Measurements from ENCODE around the gene PDGFA. TPM values are rescaled to one million over a fixed set of nuclear protein-coding genes. Genes with fewer than 3 reads are reported as not detected.

Gene PDGFA
- total RNA-seq, 2 experiments from 2014 or later = not detected

DNA sequence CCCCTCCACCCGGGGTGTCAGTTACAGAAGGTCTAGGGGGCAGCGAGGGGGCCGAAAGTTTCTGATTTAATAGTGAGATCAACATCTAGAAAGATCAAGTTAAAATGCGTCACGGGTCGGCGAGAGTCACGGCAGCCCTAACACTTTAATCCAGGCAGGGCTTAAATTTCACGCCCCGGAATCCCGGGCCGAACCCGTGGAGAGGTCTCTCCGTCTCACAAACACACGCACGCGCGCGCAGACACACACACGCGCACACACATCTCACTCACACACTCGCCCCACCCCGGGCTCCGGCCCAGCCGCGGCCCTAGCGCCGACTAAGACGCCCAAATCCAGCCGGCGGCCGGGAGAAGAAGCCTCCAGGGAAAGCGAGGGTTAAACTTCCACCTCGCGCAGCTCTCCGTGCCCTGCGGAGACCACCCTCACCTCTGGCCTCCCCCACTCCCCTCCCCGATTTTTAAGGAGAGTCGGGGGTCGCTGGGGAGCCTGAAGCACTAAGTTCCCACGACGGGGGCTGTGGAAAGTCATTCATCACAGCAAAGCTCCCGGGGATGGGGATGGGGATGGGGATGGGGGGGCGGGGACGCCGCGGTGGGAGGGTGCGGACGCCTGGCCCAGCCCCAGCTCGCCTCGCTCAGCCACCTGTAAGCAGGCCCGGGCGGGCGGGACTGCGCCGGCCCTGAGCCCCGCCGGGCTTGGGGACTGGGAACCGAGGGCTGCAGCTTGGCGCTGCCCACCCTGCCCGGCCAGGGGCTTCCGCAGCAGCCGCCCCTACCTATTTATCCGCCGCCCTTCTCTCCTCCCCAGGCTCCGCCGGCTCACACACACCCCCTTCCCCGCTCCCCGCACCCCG, 1.6 kb downstream of the PDGFA start:
- Histone ChIP-seq H3K79me2 (ENCODE audit: insufficient read depth, low read depth, low read length) (no peaks in the 10 kb centered on the region), H3K27ac (ENCODE audit: low read depth, low read length, poor library complexity, severe bottlenecking) (no peak overlapping the region), H3K4me2 (ENCODE audit: low read length) (no peak overlapping the region), H3K9me2 (ENCODE audit: insufficient read depth, low read length) (no peaks in the 10 kb centered on the region), H2AFZ (ENCODE audit: low read length) (no peak overlapping the region), H3K4me1 (ENCODE audit: insufficient read depth, low read length, poor library complexity, severe bottlenecking) (no peaks in the 10 kb centered on the region), H4K20me1 (ENCODE audit: insufficient read depth, low read length) (no peaks in the 10 kb centered on the region), H3K4me3 (ENCODE audit: low read depth, low read length, poor library complexity, severe bottlenecking) (no peak overlapping the region), H3K9me3 (ENCODE audit: low read length) (no peaks in the 10 kb centered on the region), H3K36me3 (ENCODE audit: insufficient read depth, low read length) (no peaks in the 10 kb centered on the region)
- BruUV-seq (replicated peaks) = no TSS peak
- DNase-seq (ENCODE audit: low spot score) = no peak
- ChIA-PET POLR2A (no interaction called here), CTCF (ENCODE audit: unreplicated experiment) (no interaction called here)
- intact Hi-C loops (cut with micrococcal nuclease; ENCODE audit: unreplicated experiment) = no loop called here
- no peak for TF ChIP-seq EZH2phosphoT487 (IDR thresholded peaks at IDR 0.05; ENCODE audit: borderline replicate concordance, low read depth, low read length)
- TF ChIP-seq, protein P1, sequence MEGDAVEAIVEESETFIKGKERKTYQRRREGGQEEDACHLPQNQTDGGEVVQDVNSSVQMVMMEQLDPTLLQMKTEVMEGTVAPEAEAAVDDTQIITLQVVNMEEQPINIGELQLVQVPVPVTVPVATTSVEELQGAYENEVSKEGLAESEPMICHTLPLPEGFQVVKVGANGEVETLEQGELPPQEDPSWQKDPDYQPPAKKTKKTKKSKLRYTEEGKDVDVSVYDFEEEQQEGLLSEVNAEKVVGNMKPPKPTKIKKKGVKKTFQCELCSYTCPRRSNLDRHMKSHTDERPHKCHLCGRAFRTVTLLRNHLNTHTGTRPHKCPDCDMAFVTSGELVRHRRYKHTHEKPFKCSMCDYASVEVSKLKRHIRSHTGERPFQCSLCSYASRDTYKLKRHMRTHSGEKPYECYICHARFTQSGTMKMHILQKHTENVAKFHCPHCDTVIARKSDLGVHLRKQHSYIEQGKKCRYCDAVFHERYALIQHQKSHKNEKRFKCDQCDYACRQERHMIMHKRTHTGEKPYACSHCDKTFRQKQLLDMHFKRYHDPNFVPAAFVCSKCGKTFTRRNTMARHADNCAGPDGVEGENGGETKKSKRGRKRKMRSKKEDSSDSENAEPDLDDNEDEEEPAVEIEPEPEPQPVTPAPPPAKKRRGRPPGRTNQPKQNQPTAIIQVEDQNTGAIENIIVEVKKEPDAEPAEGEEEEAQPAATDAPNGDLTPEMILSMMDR (conservative IDR thresholded peaks at IDR 0.05; ENCODE audit: low read length) = no peak

GRCh38 chr7:516606-517456, 2.8 kb downstream of the PDGFA start:
- H3K27ac ChIP-seq (ENCODE audit: low read depth, low read length, poor library complexity, severe bottlenecking) = no peak overlapping the region
- DNase-seq (ENCODE audit: low spot score) = no peak
- no peaks in the 10 kb centered on the region for H3K9me2 ChIP-seq (ENCODE audit: insufficient read depth, low read length)
- intact Hi-C loops (cut with micrococcal nuclease; ENCODE audit: unreplicated experiment) = no loop called here
- no peaks in the 10 kb centered on the region for H3K36me3 ChIP-seq (ENCODE audit: insufficient read depth, low read length)
- no peaks in the 10 kb centered on the region for H4K20me1 ChIP-seq (ENCODE audit: insufficient read depth, low read length)
- H3K4me2 ChIP-seq (ENCODE audit: low read length) = no peak overlapping the region
- no peak for TF ChIP-seq EZH2phosphoT487 (IDR thresholded peaks at IDR 0.05; ENCODE audit: borderline replicate concordance, low read depth, low read length)
- TF ChIP-seq, protein P1 (conservative IDR thresholded peaks at IDR 0.05; ENCODE audit: low read length) = no peak
- no peaks in the 10 kb centered on the region for H3K4me1 ChIP-seq (ENCODE audit: insufficient read depth, low read length, poor library complexity, severe bottlenecking)
- no peak overlapping the region for H2AFZ ChIP-seq (ENCODE audit: low read length)
- CTCF ChIA-PET (ENCODE audit: unreplicated experiment) = no interaction called here
- H3K4me3 ChIP-seq (ENCODE audit: low read depth, low read length, poor library complexity, severe bottlenecking) = no peak overlapping the region
- POLR2A ChIA-PET = no interaction called here
- no TSS peak for BruUV-seq (replicated peaks)
- H3K79me2 ChIP-seq (ENCODE audit: insufficient read depth, low read depth, low read length) = no peaks in the 10 kb centered on the region
- H3K9me3 ChIP-seq (ENCODE audit: low read length) = no peaks in the 10 kb centered on the region
